ENCODE results near the gene OPTN. TPM values are rescaled to one million over a fixed set of nuclear protein-coding genes. Genes with fewer than 3 reads are reported as not detected.

The OPTN gene
- polyA plus RNA-seq, 1 of the 3 experiments (the other 2 are of a cell fraction), result 21.6 TPM

DNA sequence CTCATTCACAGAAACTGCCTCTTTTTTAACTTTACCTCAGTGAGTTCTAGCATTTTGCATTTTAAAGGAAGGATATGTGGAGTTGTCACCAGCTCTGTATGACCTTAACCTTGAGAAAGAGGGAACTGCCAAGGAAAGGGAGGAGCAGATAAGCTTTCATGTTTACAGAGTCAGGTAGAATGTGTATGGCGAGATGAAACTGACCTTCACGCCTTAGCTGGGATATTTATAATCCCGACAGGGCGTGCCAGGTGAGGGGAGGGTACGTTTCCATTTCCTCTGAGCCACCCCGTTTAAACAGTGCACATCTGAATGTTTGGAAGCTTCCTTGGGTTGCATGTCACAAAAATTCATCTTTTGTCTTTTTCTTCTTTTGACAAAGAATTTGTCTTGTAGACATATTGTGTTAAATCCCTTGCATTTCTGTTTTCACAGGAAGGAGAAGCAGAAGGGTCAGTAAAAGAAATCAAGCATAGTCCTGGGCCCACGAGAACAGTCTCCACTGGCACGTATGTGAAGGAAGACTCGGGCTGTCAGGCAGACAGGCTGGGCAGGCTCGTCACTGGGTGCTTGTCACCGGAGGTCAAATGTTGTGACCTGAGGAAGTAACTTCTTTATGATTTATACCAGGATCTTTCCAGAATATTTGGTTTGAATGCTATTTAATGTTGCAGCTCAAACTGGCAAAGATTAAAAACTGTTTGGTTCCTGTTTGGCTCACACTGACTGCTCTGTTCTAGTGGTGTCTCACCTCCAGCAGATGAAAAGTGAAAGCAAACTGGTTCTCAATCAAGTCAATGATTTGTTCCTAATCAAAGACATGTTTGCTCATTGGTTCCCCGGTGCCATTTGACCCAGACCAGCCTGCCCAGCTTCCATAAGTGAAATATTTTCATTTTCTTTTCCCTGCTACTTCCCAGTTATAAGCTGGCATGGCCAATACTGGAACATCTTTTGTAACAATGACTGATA, 16.2 kb downstream of the OPTN start:
- no peaks in the 10 kb centered on the region for H3K79me2 ChIP-seq (ENCODE audit: insufficient read depth)
- no peaks in the 10 kb centered on the region for H4K20me1 ChIP-seq (ENCODE audit: insufficient read depth)
- no peak for TF ChIP-seq RCOR1 (IDR thresholded peaks at IDR 0.05; ENCODE audit: low read length)
- TF ChIP-seq, protein P1, sequence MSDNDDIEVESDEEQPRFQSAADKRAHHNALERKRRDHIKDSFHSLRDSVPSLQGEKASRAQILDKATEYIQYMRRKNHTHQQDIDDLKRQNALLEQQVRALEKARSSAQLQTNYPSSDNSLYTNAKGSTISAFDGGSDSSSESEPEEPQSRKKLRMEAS (IDR thresholded peaks at IDR 0.05; ENCODE audit: low read depth), result no peak
- no peak for TF ChIP-seq TEAD4 (IDR thresholded peaks at IDR 0.05; ENCODE audit: borderline replicate concordance, insufficient read depth)
- TF ChIP-seq MEF2A (IDR thresholded peaks at IDR 0.05; ENCODE audit: borderline replicate concordance, low read depth), result no peak
- TF ChIP-seq CHD2 (IDR thresholded peaks at IDR 0.05; ENCODE audit: low read length, partially characterized antibody), result no peak
- TF ChIP-seq, protein P2, sequence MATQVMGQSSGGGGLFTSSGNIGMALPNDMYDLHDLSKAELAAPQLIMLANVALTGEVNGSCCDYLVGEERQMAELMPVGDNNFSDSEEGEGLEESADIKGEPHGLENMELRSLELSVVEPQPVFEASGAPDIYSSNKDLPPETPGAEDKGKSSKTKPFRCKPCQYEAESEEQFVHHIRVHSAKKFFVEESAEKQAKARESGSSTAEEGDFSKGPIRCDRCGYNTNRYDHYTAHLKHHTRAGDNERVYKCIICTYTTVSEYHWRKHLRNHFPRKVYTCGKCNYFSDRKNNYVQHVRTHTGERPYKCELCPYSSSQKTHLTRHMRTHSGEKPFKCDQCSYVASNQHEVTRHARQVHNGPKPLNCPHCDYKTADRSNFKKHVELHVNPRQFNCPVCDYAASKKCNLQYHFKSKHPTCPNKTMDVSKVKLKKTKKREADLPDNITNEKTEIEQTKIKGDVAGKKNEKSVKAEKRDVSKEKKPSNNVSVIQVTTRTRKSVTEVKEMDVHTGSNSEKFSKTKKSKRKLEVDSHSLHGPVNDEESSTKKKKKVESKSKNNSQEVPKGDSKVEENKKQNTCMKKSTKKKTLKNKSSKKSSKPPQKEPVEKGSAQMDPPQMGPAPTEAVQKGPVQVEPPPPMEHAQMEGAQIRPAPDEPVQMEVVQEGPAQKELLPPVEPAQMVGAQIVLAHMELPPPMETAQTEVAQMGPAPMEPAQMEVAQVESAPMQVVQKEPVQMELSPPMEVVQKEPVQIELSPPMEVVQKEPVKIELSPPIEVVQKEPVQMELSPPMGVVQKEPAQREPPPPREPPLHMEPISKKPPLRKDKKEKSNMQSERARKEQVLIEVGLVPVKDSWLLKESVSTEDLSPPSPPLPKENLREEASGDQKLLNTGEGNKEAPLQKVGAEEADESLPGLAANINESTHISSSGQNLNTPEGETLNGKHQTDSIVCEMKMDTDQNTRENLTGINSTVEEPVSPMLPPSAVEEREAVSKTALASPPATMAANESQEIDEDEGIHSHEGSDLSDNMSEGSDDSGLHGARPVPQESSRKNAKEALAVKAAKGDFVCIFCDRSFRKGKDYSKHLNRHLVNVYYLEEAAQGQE (IDR thresholded peaks at IDR 0.05; ENCODE audit: low read depth, low read length), result no peak
- no peak for TF ChIP-seq USF2 (IDR thresholded peaks at IDR 0.05; ENCODE audit: borderline replicate concordance, low read depth, low read length)
- TF ChIP-seq RXRA (IDR thresholded peaks at IDR 0.05; ENCODE audit: borderline replicate concordance, low read depth), result no peak
- no peak for TF ChIP-seq GABPA (IDR thresholded peaks at IDR 0.05; ENCODE audit: low read depth)
- TF ChIP-seq JUND (IDR thresholded peaks at IDR 0.05), result no peak
- TF ChIP-seq ZBTB33 (IDR thresholded peaks at IDR 0.05; ENCODE audit: borderline replicate concordance, low read depth), result no peak
- no peak for TF ChIP-seq SMC3 (IDR thresholded peaks at IDR 0.05; ENCODE audit: low read depth, low read length)
- no peak for TF ChIP-seq GATA2 (CRISPR knock-in tag; IDR thresholded peaks at IDR 0.05)
- TF ChIP-seq, protein P3, sequence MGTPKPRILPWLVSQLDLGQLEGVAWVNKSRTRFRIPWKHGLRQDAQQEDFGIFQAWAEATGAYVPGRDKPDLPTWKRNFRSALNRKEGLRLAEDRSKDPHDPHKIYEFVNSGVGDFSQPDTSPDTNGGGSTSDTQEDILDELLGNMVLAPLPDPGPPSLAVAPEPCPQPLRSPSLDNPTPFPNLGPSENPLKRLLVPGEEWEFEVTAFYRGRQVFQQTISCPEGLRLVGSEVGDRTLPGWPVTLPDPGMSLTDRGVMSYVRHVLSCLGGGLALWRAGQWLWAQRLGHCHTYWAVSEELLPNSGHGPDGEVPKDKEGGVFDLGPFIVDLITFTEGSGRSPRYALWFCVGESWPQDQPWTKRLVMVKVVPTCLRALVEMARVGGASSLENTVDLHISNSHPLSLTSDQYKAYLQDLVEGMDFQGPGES (IDR thresholded peaks at IDR 0.05; ENCODE audit: low read depth, low read length), result no peak
- no peak for TF ChIP-seq SIN3A (IDR thresholded peaks at IDR 0.05; ENCODE audit: borderline replicate concordance, low read depth, low read length)
- no peak for TF ChIP-seq EP300 (IDR thresholded peaks at IDR 0.05; ENCODE audit: borderline replicate concordance in 1 of 2, low read depth in 1 of 2, low read length in 1 of 2)
- no peak for TF ChIP-seq NRF1 (IDR thresholded peaks at IDR 0.05; ENCODE audit: low read depth, low read length)
- TF ChIP-seq, protein P4, sequence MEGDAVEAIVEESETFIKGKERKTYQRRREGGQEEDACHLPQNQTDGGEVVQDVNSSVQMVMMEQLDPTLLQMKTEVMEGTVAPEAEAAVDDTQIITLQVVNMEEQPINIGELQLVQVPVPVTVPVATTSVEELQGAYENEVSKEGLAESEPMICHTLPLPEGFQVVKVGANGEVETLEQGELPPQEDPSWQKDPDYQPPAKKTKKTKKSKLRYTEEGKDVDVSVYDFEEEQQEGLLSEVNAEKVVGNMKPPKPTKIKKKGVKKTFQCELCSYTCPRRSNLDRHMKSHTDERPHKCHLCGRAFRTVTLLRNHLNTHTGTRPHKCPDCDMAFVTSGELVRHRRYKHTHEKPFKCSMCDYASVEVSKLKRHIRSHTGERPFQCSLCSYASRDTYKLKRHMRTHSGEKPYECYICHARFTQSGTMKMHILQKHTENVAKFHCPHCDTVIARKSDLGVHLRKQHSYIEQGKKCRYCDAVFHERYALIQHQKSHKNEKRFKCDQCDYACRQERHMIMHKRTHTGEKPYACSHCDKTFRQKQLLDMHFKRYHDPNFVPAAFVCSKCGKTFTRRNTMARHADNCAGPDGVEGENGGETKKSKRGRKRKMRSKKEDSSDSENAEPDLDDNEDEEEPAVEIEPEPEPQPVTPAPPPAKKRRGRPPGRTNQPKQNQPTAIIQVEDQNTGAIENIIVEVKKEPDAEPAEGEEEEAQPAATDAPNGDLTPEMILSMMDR (IDR thresholded peaks at IDR 0.05), result no peak
- TF ChIP-seq TCF12 (IDR thresholded peaks at IDR 0.05), result no peak
- no peaks in the 10 kb centered on the region for H3K9me2 ChIP-seq
- H3K27me3 ChIP-seq (ENCODE audit: insufficient read depth), result no peaks in the 10 kb centered on the region
- 92% methylated on average over 12 of the region's 12 CpGs for WGBS (ENCODE audit: low lambda C conversion rate)
- H3K36me3 ChIP-seq (replicated peaks in 1 of 2; ENCODE audit: control insufficient read depth in 1 of 2, insufficient read depth in 2 of 2, low read length in 1 of 2), result peaks cover 39 to 43% of the 10 kb centered on the region in 2 experiments
- no peak overlapping the region for H3K9ac ChIP-seq
- CTCF ChIA-PET, result interaction anchor here (0.6 kb wide), 1 partner anchor 1366 kb away, joined by 3 read pairs; no protein-coding TSS in a partner anchor
- no peak overlapping the region for H3K27ac ChIP-seq (ENCODE audit: low read depth in 2 of 2, low read length in 1 of 2)
- no peaks in the 10 kb centered on the region for H3K9me3 ChIP-seq
- POLR2A ChIA-PET, result no interaction called here
- H3K4me2 ChIP-seq, result no peak overlapping the region
- H3F3A ChIP-seq (replicated peaks; ENCODE audit: insufficient read depth), result peaks cover 3% of the 10 kb centered on the region
- no peak for DNase-seq
- H3K4me3 ChIP-seq (ENCODE audit: low read depth in 2 of 2, low read length in 1 of 2), result no peak overlapping the region
- no peaks in the 10 kb centered on the region for H3K4me1 ChIP-seq (ENCODE audit: control insufficient read depth in 1 of 2, insufficient read depth in 2 of 2, low read depth in 1 of 2, low read length in 1 of 2)
- no peak overlapping the region for H2AFZ ChIP-seq (ENCODE audit: low read depth)

Measured in SK-N-SH (cell line).